AG09309 (cell line): Measurements from ENCODE around the gene TBC1D22B.
"Not testable (repeated sequence)": the region's sequence is repeated elsewhere in the genome, so short reads cannot be mapped to it uniquely, and the experiment has no call there.

ENCODE experiments used
- DNase-seq: peaks from one replicate; pipeline ENCODE4 v3.0.0-alpha.2; 2010; ENCODE audit warnings: low read depth
- H3K4me3 ChIP-seq: 2 replicates; pipeline ENCODE4 v1.5.1; 2011; ENCODE audit warnings: mild to moderate bottlenecking, low read depth, low read length, moderate library complexity; ENCODE audit not compliant: control insufficient read depth
- CTCF ChIP-seq: IDR thresholded peaks from 2 replicates; pipeline ENCODE4 v1.5.1; 2011; ENCODE audit warnings: mild to moderate bottlenecking, low read depth, low read length, inconsistent platforms; ENCODE audit not compliant: insufficient read depth, control insufficient read depth; ENCODE audit errors: missing control alignments

TBC1D22B gene

GRCh38 chr6:37304766-37305165, 47.2 kb downstream of the TBC1D22B start:
- H3K4me3 ChIP-seq = no peak overlapping the region
- no peak for TF ChIP-seq CTCF
- DNase-seq = no peak

DNA sequence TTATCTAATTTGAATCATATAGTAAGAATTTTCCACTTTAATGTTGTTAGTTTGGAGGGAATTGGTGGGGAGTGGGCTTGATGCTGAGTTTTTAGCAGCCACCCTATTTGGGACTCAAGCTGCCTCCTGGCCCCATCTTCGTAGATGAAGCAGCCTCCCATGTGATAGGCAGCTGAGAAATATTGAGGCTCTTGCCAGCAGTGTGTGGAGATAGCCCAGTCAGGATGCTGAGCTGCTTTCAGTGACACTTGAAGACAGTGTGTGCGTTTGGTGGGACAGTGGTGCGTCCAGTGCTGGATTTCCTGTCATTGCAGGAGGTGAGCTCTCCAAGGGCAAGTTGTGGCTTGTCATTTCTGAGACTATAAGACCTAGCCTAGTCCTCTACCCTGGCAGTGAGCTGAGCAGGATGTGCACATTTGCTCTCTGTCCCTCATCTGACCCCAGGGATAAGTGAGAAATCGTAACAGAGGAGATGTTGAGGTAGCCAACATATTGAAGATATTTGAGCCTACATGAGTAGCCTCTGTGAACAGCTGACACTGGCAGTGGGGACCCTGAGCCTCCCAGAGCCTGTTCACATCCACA, 48.4 kb downstream of the TBC1D22B start:
- no peak for TF ChIP-seq CTCF

DNA sequence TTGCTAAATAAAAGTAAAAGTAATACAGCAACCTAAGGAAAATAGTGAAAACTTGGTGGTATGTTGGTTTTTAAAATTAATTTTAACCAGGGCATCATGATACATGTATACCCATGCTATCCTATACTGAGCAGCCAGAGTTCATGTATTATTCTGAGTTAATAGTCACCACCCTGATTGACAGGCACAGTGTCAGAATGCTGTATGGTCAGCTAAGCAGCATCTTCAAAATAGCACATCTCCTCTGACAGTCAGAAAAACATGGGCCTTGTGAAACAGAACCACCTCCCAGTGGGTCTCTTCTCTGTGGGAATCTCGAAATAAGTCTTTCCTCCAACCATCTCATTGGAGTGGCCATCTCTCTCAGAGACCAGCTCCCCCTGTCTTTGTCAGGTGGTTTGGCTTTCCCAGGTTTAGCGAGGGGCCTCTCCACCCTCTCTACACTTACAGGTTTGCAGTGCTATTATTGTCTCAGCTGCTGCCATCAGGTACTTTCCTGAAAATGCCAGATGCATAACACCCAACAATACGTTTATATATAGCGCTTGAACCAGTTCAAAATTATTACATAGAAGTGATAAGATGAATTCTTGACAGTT, 49.2 kb downstream of the TBC1D22B start:
- DNase-seq = no peak
- H3K4me3 ChIP-seq = no peak overlapping the region
- TF ChIP-seq CTCF = no peak

More for the DNA sequence above, 48.4 kb downstream of the TBC1D22B start:
- no peak for DNase-seq
- no peak overlapping the region for H3K4me3 ChIP-seq

DNA sequence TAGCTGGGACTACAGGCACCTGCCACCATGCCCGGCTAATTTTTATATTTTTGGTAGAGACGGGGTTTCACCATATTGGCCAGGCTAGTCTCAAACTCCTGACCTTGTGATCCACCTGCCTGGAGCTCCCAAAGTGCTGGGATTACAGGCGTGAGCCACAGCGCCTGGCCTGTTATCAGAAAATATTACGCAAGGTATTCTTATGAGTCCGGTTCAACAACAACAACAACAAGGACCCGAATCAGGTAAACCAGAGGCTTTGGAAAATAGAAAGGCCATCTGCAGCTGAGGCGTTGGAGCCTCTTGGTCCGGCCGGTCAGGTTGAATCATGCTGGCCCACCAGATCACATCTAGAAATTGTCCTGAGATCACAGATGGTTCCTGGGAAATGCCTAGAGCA, 49.9 kb downstream of the TBC1D22B start:
- DNase-seq, H3K4me3 ChIP-seq: not testable (repeated sequence)

- DNase-seq = no peak
- no peak overlapping the region for H3K4me3 ChIP-seq
- TF ChIP-seq CTCF = no peak
Observed at GRCh38 chr6:37308069-37308815, 50.7 kb downstream of the TBC1D22B start.

DNA sequence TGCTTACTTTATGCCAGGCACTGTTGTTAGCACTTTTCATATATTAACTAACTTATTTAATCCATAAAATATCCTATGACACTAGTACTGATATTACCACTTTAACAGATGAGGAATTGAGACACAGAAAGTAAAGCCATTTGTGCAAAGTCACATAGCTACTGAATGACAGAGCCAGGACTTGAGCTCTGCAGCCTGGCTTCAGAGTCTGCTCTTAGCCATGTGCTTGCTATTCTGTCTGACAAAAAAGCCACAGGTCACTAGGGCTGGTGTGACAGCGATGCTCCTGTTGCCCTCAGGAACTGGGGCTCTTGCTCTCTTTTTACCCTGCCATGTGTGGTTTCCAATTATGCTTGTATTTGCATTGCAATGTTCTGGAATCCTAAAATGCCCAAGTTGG, 51.5 kb downstream of the TBC1D22B start:
- no peak for TF ChIP-seq CTCF
- DNase-seq = no peak

DNA sequence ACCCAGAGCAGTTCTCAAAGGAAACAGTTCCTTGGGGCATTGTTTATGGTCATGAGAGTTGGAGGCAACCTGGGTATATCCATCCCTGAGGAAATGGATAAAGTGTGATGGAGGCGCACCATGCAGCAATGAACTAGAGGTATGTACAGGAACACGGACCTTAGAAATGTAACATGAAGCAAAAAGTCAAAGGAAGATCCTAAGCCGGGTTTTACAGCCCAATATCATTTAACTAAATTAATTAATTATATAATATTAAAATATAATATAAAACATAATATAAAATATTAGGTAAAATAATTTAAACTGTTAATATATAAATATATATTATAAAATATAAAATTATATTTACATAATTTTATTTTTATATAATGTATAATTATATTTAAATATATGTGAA, 52.1 kb downstream of the TBC1D22B start:
- no peak for DNase-seq
- no peak for TF ChIP-seq CTCF
- H3K4me3 ChIP-seq = no peak overlapping the region

More for the DNA sequence above, 51.5 kb downstream of the TBC1D22B start:
- H3K4me3 ChIP-seq = no peak overlapping the region
